ENCODE data around the gene RALGPS2.
A peak's percentile ranks its signal among the peaks of the same experiment; 100 is the strongest.

The RALGPS2 gene, protein sequence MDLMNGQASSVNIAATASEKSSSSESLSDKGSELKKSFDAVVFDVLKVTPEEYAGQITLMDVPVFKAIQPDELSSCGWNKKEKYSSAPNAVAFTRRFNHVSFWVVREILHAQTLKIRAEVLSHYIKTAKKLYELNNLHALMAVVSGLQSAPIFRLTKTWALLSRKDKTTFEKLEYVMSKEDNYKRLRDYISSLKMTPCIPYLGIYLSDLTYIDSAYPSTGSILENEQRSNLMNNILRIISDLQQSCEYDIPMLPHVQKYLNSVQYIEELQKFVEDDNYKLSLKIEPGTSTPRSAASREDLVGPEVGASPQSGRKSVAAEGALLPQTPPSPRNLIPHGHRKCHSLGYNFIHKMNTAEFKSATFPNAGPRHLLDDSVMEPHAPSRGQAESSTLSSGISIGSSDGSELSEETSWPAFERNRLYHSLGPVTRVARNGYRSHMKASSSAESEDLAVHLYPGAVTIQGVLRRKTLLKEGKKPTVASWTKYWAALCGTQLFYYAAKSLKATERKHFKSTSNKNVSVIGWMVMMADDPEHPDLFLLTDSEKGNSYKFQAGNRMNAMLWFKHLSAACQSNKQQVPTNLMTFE

DNA sequence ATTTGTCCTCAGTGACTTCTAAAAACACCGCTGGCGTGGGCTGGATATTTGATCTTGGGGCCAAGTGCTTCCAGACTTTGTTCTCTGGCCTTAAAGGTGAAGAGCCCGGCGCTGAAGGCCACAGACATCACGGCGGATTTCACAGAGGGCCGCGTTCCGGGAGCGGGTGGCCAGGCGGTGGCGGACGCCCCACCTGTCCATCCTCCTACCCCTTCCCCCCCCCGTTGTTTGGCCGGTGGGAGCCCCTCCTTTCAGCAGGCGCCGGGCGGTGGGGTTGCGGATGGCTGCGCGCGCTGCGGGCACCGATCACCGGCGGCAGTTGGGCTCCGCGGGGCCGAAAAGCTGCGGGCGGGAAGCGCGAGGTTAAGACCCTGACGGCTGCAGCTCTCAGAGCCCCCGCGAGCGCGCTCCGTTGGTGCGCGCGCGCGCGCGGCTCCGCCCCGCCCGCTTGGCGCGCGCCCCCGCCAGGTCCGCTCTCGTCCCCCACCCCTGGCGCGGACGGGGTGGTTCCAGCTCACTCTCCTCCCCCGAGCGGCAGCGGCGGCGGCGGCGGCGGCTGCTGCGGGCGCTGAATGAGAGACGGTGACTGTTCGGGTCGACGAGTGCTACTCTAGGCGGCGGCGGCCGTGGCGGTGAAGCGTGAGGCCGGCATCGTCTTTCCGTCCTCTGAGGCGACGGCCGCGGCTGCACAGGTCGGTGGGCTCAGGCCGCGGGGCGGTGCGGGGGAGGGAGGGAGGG is at the start of gene RALGPS2:
RALGPS2 (plus strand) TSS at position 517 of the 738 bp plus-strand sequence. CDS start 51,521 bp downstream, outside the sequence.
- Histone ChIP-seq H3K27ac (ENCODE audit: low read depth, low read length) (peak within 1 kb of the TSS; percentile 64), H3K9ac (ENCODE audit: low read length) (peak within 1 kb of the TSS; percentile 68), H3K27me3 (ENCODE audit: control insufficient read depth, insufficient read depth, low read length) (no peaks in the 10 kb centered on the region), H3K4me3 (ENCODE audit: low read length) (peak within 1 kb of the TSS; percentile 87), H3K36me3 (ENCODE audit: control insufficient read depth, insufficient read depth, low read length) (no peaks in the 10 kb centered on the region), H3K4me1 (ENCODE audit: control insufficient read depth, insufficient read depth, low read length) (no peaks in the 10 kb centered on the region)

DNA sequence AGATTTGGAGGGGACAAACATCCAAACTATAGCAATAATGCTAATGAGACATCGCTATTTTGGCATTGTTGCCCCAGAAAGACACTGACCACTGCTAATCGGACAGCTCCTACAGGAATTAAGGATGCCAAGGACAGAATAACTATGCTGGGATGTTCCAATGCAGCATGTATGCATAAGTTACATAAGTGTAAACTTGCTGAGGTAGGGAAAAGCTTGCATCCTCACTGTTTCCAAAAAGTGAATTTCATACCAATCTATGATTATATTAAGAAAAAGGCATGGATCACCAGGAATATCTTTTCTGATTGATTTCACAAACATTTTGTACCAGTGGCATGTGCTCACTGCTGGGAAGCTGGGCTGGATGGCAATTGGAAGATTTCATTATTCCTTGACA is 45.8 kb upstream of the RALGPS2 start:
- Histone ChIP-seq H3K36me3 (ENCODE audit: control insufficient read depth, insufficient read depth, low read length) (no peaks in the 10 kb centered on the region), H3K9ac (ENCODE audit: low read length) (no peak overlapping the region), H3K4me3 (ENCODE audit: low read length) (no peak overlapping the region), H3K27me3 (ENCODE audit: control insufficient read depth, insufficient read depth, low read length) (no peaks in the 10 kb centered on the region), H3K27ac (ENCODE audit: low read depth, low read length) (no peak overlapping the region), H3K4me1 (ENCODE audit: control insufficient read depth, insufficient read depth, low read length) (no peaks in the 10 kb centered on the region)

- Histone ChIP-seq H3K9ac (ENCODE audit: low read length) (no peak overlapping the region), H3K27ac (ENCODE audit: low read depth, low read length) (no peak overlapping the region), H3K27me3 (ENCODE audit: control insufficient read depth, insufficient read depth, low read length) (no peaks in the 10 kb centered on the region), H3K36me3 (ENCODE audit: control insufficient read depth, insufficient read depth, low read length) (no peaks in the 10 kb centered on the region), H3K4me1 (ENCODE audit: control insufficient read depth, insufficient read depth, low read length) (no peaks in the 10 kb centered on the region), H3K4me3 (ENCODE audit: low read length) (no peak overlapping the region)
These were observed 42.6 kb upstream of the RALGPS2 start for GRCh38 chr1:178682429-178682828.

- no peak overlapping the region for H3K4me3 ChIP-seq (ENCODE audit: low read length)
- no peak overlapping the region for H3K27ac ChIP-seq (ENCODE audit: low read depth, low read length)
- H3K27me3 ChIP-seq (ENCODE audit: control insufficient read depth, insufficient read depth, low read length): no peaks in the 10 kb centered on the region
- no peak overlapping the region for H3K9ac ChIP-seq (ENCODE audit: low read length)
- H3K4me1 ChIP-seq (ENCODE audit: control insufficient read depth, insufficient read depth, low read length): no peaks in the 10 kb centered on the region
- H3K36me3 ChIP-seq (ENCODE audit: control insufficient read depth, insufficient read depth, low read length): no peaks in the 10 kb centered on the region
These were observed 42.2 kb upstream of the RALGPS2 start for GRCh38 chr1:178682886-178683285.

GRCh38 chr1:178683291-178683690 is 41.8 kb upstream of the RALGPS2 start:
- Histone ChIP-seq H3K27ac (ENCODE audit: low read depth, low read length) (no peak overlapping the region), H3K4me3 (ENCODE audit: low read length) (no peak overlapping the region), H3K9ac (ENCODE audit: low read length) (no peak overlapping the region), H3K27me3 (ENCODE audit: control insufficient read depth, insufficient read depth, low read length) (no peaks in the 10 kb centered on the region), H3K4me1 (ENCODE audit: control insufficient read depth, insufficient read depth, low read length) (no peaks in the 10 kb centered on the region), H3K36me3 (ENCODE audit: control insufficient read depth, insufficient read depth, low read length) (no peaks in the 10 kb centered on the region)

- Histone ChIP-seq H3K27ac (ENCODE audit: low read depth, low read length) (no peak overlapping the region), H3K36me3 (ENCODE audit: control insufficient read depth, insufficient read depth, low read length) (no peaks in the 10 kb centered on the region), H3K9ac (ENCODE audit: low read length) (no peak overlapping the region), H3K4me1 (ENCODE audit: control insufficient read depth, insufficient read depth, low read length) (no peaks in the 10 kb centered on the region), H3K4me3 (ENCODE audit: low read length) (no peak overlapping the region), H3K27me3 (ENCODE audit: control insufficient read depth, insufficient read depth, low read length) (no peaks in the 10 kb centered on the region)
These were observed 40.9 kb upstream of the RALGPS2 start for GRCh38 chr1:178684111-178684510.

DNA sequence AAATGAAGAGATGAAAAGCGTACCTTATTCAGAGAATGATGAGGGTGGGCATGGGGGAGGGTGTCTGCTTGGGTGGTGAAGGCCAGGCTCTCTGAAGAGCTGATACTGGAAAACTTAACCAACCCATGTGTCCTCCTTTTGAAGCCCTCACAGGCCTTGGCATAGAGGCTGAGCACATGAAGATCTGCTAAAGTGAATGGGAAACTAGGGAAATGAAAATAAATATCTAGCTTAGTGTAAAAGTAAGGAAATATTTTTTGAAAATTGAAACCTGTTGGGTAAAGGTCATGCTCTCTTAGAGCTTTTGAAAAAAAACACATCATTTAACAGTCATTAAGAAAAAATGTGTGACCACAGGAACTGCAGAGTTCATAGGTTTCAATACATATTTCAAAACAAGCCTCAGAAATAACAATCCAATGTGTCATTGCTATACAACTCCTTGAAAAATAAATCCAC is 40.5 kb upstream of the RALGPS2 start:
- no peaks in the 10 kb centered on the region for H3K27me3 ChIP-seq (ENCODE audit: control insufficient read depth, insufficient read depth, low read length)
- H3K4me3 ChIP-seq (ENCODE audit: low read length): no peak overlapping the region
- no peaks in the 10 kb centered on the region for H3K36me3 ChIP-seq (ENCODE audit: control insufficient read depth, insufficient read depth, low read length)
- no peaks in the 10 kb centered on the region for H3K4me1 ChIP-seq (ENCODE audit: control insufficient read depth, insufficient read depth, low read length)
- H3K9ac ChIP-seq (ENCODE audit: low read length): no peak overlapping the region
- H3K27ac ChIP-seq (ENCODE audit: low read depth, low read length): no peak overlapping the region

DNA sequence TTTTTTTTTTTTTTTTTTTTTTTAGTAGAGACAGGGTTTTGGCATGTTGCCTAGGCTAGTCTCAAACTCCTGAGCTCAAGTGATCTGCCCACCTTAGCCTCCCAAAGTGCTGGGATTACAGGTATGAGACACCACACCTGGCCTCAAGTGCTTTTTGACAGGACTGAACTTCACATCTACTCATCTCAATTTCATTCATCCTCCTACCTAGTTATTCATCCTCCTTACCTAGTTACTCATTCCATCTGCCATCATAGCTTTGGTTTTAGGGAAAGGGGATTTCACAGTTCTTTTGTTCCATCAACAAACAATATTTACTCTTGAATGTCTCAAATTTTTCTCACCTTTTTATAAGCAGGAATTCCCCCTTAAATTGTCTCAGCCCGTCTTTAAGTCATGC is 38.6 kb upstream of the RALGPS2 start:
- H3K9ac ChIP-seq (ENCODE audit: low read length): no peak overlapping the region
- H3K27ac ChIP-seq (ENCODE audit: low read depth, low read length): no peak overlapping the region
- H3K4me3 ChIP-seq (ENCODE audit: low read length): no peak overlapping the region
- no peaks in the 10 kb centered on the region for H3K4me1 ChIP-seq (ENCODE audit: control insufficient read depth, insufficient read depth, low read length)
- H3K27me3 ChIP-seq (ENCODE audit: control insufficient read depth, insufficient read depth, low read length): no peaks in the 10 kb centered on the region
- no peaks in the 10 kb centered on the region for H3K36me3 ChIP-seq (ENCODE audit: control insufficient read depth, insufficient read depth, low read length)

- Histone ChIP-seq H3K9ac (ENCODE audit: low read length) (no peak overlapping the region), H3K4me3 (ENCODE audit: low read length) (no peak overlapping the region), H3K4me1 (ENCODE audit: control insufficient read depth, insufficient read depth, low read length) (no peaks in the 10 kb centered on the region), H3K27ac (ENCODE audit: low read depth, low read length) (no peak overlapping the region), H3K36me3 (ENCODE audit: control insufficient read depth, insufficient read depth, low read length) (no peaks in the 10 kb centered on the region), H3K27me3 (ENCODE audit: control insufficient read depth, insufficient read depth, low read length) (no peaks in the 10 kb centered on the region)
These were observed 36.8 kb upstream of the RALGPS2 start for GRCh38 chr1:178688244-178688643.

GRCh38 chr1:178689769-178690168 is 35.3 kb upstream of the RALGPS2 start:
- Histone ChIP-seq H3K27ac (ENCODE audit: low read depth, low read length) (no peak overlapping the region), H3K9ac (ENCODE audit: low read length) (no peak overlapping the region), H3K36me3 (ENCODE audit: control insufficient read depth, insufficient read depth, low read length) (no peaks in the 10 kb centered on the region), H3K4me3 (ENCODE audit: low read length) (no peak overlapping the region), H3K4me1 (ENCODE audit: control insufficient read depth, insufficient read depth, low read length) (no peaks in the 10 kb centered on the region), H3K27me3 (ENCODE audit: control insufficient read depth, insufficient read depth, low read length) (no peaks in the 10 kb centered on the region)

DNA sequence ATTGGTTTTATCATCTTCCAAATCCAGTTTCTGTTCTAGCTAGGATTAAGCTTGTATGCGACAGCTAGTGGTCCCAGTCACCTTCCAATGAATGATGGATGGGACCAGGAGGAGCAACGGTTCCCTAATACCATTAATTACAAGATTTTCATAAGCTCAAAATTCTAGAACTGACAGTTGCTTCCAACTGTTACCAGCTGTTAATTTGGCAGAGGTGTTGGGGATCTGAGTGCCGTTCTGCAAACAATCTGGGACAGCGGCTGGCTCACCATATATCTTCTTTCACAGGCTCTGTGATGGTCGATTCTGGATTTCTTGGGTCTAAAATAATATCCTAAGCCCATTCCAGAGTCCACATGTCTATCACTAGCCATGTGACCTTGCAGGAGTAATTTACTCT is 34.5 kb upstream of the RALGPS2 start:
- Histone ChIP-seq H3K27ac (ENCODE audit: low read depth, low read length) (no peak overlapping the region), H3K4me1 (ENCODE audit: control insufficient read depth, insufficient read depth, low read length) (no peaks in the 10 kb centered on the region), H3K4me3 (ENCODE audit: low read length) (no peak overlapping the region), H3K36me3 (ENCODE audit: control insufficient read depth, insufficient read depth, low read length) (no peaks in the 10 kb centered on the region), H3K9ac (ENCODE audit: low read length) (no peak overlapping the region), H3K27me3 (ENCODE audit: control insufficient read depth, insufficient read depth, low read length) (no peaks in the 10 kb centered on the region)

GRCh38 chr1:178692564-178693327 is 32.3 kb upstream of the RALGPS2 start:
- Histone ChIP-seq H3K27ac (ENCODE audit: low read depth, low read length) (no peak overlapping the region), H3K4me1 (ENCODE audit: control insufficient read depth, insufficient read depth, low read length) (no peaks in the 10 kb centered on the region)

More at GRCh38 chr1:178692564-178693327, 32.3 kb upstream of the RALGPS2 start:
- no peaks in the 10 kb centered on the region for H3K36me3 ChIP-seq (ENCODE audit: control insufficient read depth, insufficient read depth, low read length)
- no peak overlapping the region for H3K9ac ChIP-seq (ENCODE audit: low read length)
- no peaks in the 10 kb centered on the region for H3K27me3 ChIP-seq (ENCODE audit: control insufficient read depth, insufficient read depth, low read length)
- no peak overlapping the region for H3K4me3 ChIP-seq (ENCODE audit: low read length)
